GM04503 (cell line): ENCODE measurements around the gene NR6A1.

Experiments
- DNase-seq: peaks from one replicate; pipeline ENCODE4 v3.0.0-alpha.2; 2012; ENCODE audit warnings: low read depth

Gene NR6A1

GRCh38 chr9:124723352-124723751 lies 47.8 kb downstream of the NR6A1 start:
- no peak for DNase-seq

GRCh38 chr9:124721109-124721906 lies 49.8 kb downstream of the NR6A1 start:
- no peak for DNase-seq

GRCh38 chr9:124720429-124721108 lies 50.5 kb downstream of the NR6A1 start:
- no peak for DNase-seq

- DNase-seq, result no peak
Measured at GRCh38 chr9:124718928-124719327, 52.2 kb downstream of the NR6A1 start.

GRCh38 chr9:124717597-124717996 lies 53.5 kb downstream of the NR6A1 start:
- DNase-seq, result no peak

GRCh38 chr9:124716808-124717207 lies 54.3 kb downstream of the NR6A1 start:
- DNase-seq, result no peak

- DNase-seq, result no peak
Measured at GRCh38 chr9:124710766-124711165, 60.3 kb downstream of the NR6A1 start.

- DNase-seq, result no peak
Measured at GRCh38 chr9:124709292-124709690, 61.8 kb downstream of the NR6A1 start.

- no peak for DNase-seq
Measured at GRCh38 chr9:124708633-124709291, 62.3 kb downstream of the NR6A1 start.

- no peak for DNase-seq
Measured at GRCh38 chr9:124708074-124708473, 63.0 kb downstream of the NR6A1 start.

- DNase-seq, result no peak
Measured at GRCh38 chr9:124707666-124708065, 63.4 kb downstream of the NR6A1 start.

- no peak for DNase-seq
Measured at GRCh38 chr9:124706685-124707084, 64.4 kb downstream of the NR6A1 start.

- DNase-seq, result no peak
Measured at GRCh38 chr9:124699575-124699974, 71.5 kb downstream of the NR6A1 start.

- no peak for DNase-seq
Measured at GRCh38 chr9:124698265-124698664, 72.8 kb downstream of the NR6A1 start.

GRCh38 chr9:124697326-124698200 lies 73.5 kb downstream of the NR6A1 start:
- DNase-seq, result no peak

GRCh38 chr9:124696101-124696500 lies 75.0 kb downstream of the NR6A1 start:
- no peak for DNase-seq

- DNase-seq, result no peak
Measured at GRCh38 chr9:124695280-124695890, 75.7 kb downstream of the NR6A1 start.

GRCh38 chr9:124694414-124695279 lies 76.5 kb downstream of the NR6A1 start:
- DNase-seq, result no peak

- no peak for DNase-seq
Measured at GRCh38 chr9:124693403-124693802, 77.7 kb downstream of the NR6A1 start.

GRCh38 chr9:124688238-124688904 lies 82.7 kb downstream of the NR6A1 start:
- DNase-seq, result no peak
